B cell (primary cell): ENCODE measurements around the gene ZMYND8. TPM values are rescaled to one million over a fixed set of nuclear protein-coding genes. Genes with fewer than 3 reads are reported as not detected.
"Not testable (repeated sequence)": the region's sequence is repeated elsewhere in the genome, so short reads cannot be mapped to it uniquely, and the experiment has no call there.

ENCODE experiments used
- ATAC-seq: fragments of 200-7000 bp; cut with Tn5 transposase; one replicate; pipeline ENCODE4 v1.10.0; 2021; ENCODE audit warnings: low read depth, mild to moderate bottlenecking, moderate number of reproducible peaks, moderate library complexity
- CTCF ChIA-PET: fragments of 350-600 bp; sonication (Branson Sonifier 250); formaldehyde crosslinking; loops from one replicate; lab custom pipeline; 2021; ENCODE audit warnings: antibody characterized with exemption, inconsistent platforms; lab: Charles Lee
- POLR2A ChIA-PET: fragments of 350-600 bp; sonication (Branson Sonifier 250); formaldehyde crosslinking; loops from one replicate; lab custom pipeline; 2021; ENCODE audit warnings: antibody characterized with exemption; lab: Charles Lee
- DNase-seq: peaks from one replicate; pipeline ENCODE4 v3.0.0; 2013
- H2AFZ ChIP-seq: 2 replicates; pipeline ENCODE4 v1.6.1; 2012; ENCODE audit warnings: mild to moderate bottlenecking, low read depth, low read length; ENCODE audit not compliant: insufficient read depth, poor library complexity, severe bottlenecking
- H3K27ac ChIP-seq, 2 donors: 1 replicate in 1 of 2; 2 replicates in 1 of 2; pipeline ENCODE4 v1.5.1; 2012 to 2013; ENCODE audit warnings: low read length in 2 of 2, mild to moderate bottlenecking in 2 of 2, moderate library complexity in 1 of 2
- H3K27me3 ChIP-seq, 4 experiments: fragments of 200-600 bp in 1 of 4; sonication (generic) in 1 of 4; replicated peaks in 1 of 4; 1 replicate in 2 of 4; 2 replicates in 2 of 4; pipeline versions ENCODE4 v1.6.1 to v1.7.0; 2013 to 2016; ENCODE audit warnings: low read length in 3 of 4, mild to moderate bottlenecking in 2 of 4, mixed read lengths in 1 of 4, moderate library complexity in 1 of 4; ENCODE audit not compliant: insufficient read depth in 4 of 4, control insufficient read depth in 3 of 4; ENCODE audit errors: control extremely low read depth in 1 of 4
- H3K36me3 ChIP-seq, 2 experiments: replicated peaks in 1 of 2; 1 replicate in 1 of 2; 2 replicates in 1 of 2; pipeline versions ENCODE4 v1.6.1 to v1.7.1; 2013; ENCODE audit warnings: low read length in 1 of 2; ENCODE audit not compliant: insufficient read depth in 2 of 2, control insufficient read depth in 1 of 2; ENCODE audit errors: control extremely low read depth in 1 of 2, extremely low read depth in 1 of 2
- H3K4me1 ChIP-seq, 2 donors: fragments of 200-600 bp in 1 of 2; sonication (generic) in 1 of 2; 1 replicate in 1 of 2; 2 replicates in 1 of 2; pipeline versions ENCODE4 v1.5.1 to v1.6.1; 2013 to 2017; ENCODE audit warnings: low read length in 2 of 2; ENCODE audit not compliant: control insufficient read depth in 2 of 2, insufficient read depth in 2 of 2
- H3K4me2 ChIP-seq: replicated peaks from 2 replicates; pipeline ENCODE3; 2012; ENCODE audit warnings: mild to moderate bottlenecking, low read depth, low read length; ENCODE audit not compliant: poor library complexity, severe bottlenecking
- H3K4me3 ChIP-seq, 5 experiments: fragments of 200-600 bp in 1 of 5; sonication (generic) in 1 of 5; 1 replicate in 3 of 5; 2 replicates in 2 of 5; pipeline versions ENCODE4 v1.5.1 to v1.7.0; 2011 to 2016; ENCODE audit warnings: low read length in 4 of 5, mild to moderate bottlenecking in 4 of 5, low read depth in 2 of 5, control low read depth in 1 of 5, moderate library complexity in 1 of 5; ENCODE audit not compliant: insufficient read depth in 1 of 5; ENCODE audit errors: control extremely low read depth in 1 of 5, extremely low read depth in 1 of 5
- H3K79me2 ChIP-seq: fragments of 200-600 bp; sonication (generic); one replicate; pipeline ENCODE4 v1.6.0; 2016; ENCODE audit warnings: low read length; ENCODE audit not compliant: control insufficient read depth, insufficient read depth
- H3K9ac ChIP-seq: fragments of 200-600 bp; sonication (generic); 2 replicates; pipeline ENCODE4 v1.6.1; 2017; ENCODE audit warnings: mild to moderate bottlenecking, low read length, moderate library complexity
- H3K9me3 ChIP-seq, 3 donors: one replicate each; pipeline versions ENCODE4 v1.6.1 to v1.7.1; 2013; ENCODE audit warnings: low read length in 2 of 3; ENCODE audit not compliant: control insufficient read depth in 2 of 3, insufficient read depth in 1 of 3; ENCODE audit errors: control extremely low read depth in 1 of 3
- H4K20me1 ChIP-seq: 2 replicates; pipeline ENCODE4 v1.6.0; 2012; ENCODE audit warnings: mild to moderate bottlenecking, low read length; ENCODE audit not compliant: insufficient read depth, control insufficient read depth, poor library complexity, severe bottlenecking
- H3K27ac Mint-ChIP-seq: one replicate; pipeline ENCODE4 v1.8.0; 2021; ENCODE audit warnings: mixed read lengths
- H3K27me3 Mint-ChIP-seq: one replicate; pipeline ENCODE4 v1.8.0; 2021; ENCODE audit warnings: mixed read lengths
- H3K4me1 Mint-ChIP-seq: one replicate; pipeline ENCODE4 v1.8.0; 2021; ENCODE audit warnings: mixed read lengths
- H3K4me3 Mint-ChIP-seq: one replicate; pipeline ENCODE4 v1.8.0; 2021; ENCODE audit warnings: mixed read lengths
- H3K9me3 Mint-ChIP-seq: one replicate; pipeline ENCODE4 v1.8.0; 2022; ENCODE audit warnings: mixed read lengths; ENCODE audit not compliant: insufficient read depth
- EZH2 ChIP-seq: IDR thresholded peaks from 2 replicates; pipeline ENCODE4 v1.6.1; 2012; ENCODE audit warnings: borderline replicate concordance, low read depth, mild to moderate bottlenecking, moderate library complexity, low read length; ENCODE audit not compliant: insufficient read depth, poor library complexity, severe bottlenecking
- WGBS: methylation state at CpG from one replicate; pipeline ENCODE4 v1.1.5; 2013; ENCODE audit warnings: missing lambda C conversion rate; ENCODE audit not compliant: insufficient coverage; 5-methylcytosine and 5-hydroxymethylcytosine counted together
- intact Hi-C: fragments of 100-400 bp; cut with micrococcal nuclease; formaldehyde crosslinking; loops from one replicate; pipeline ENCODE4 v1.10.0; 2022
- polyA plus RNA-seq: library from polyadenylated mRNA; depleted of rRNA; stranded (reverse); fragments of >200 nt; gene quantifications from 2 replicates; pipeline ENCODE4 v1.2.3, GENCODE V29; 2012
- total RNA-seq, 2 donors: library from RNA; stranded (reverse); fragments of 120-200 nt in 1 of 2; gene quantifications; 1 replicate in 1 of 2; 2 replicates in 1 of 2; pipeline versions ENCODE4 v1.2.3 to v1.2.4, GENCODE V29; 2013 to 2022
- TF ChIP-seq, protein P1 (sequence below): fragments of 200-600 bp; IDR thresholded peaks from one replicate; pipeline ENCODE4 v1.8.0; 2022; ENCODE audit warnings: antibody characterized with exemption, mild to moderate bottlenecking

The ZMYND8 gene
- total and polyA plus RNA-seq, 2 donors (not counting 1 experiment from before 2014, with no cell fraction given), result 20.3 to 67.2 TPM

DNA sequence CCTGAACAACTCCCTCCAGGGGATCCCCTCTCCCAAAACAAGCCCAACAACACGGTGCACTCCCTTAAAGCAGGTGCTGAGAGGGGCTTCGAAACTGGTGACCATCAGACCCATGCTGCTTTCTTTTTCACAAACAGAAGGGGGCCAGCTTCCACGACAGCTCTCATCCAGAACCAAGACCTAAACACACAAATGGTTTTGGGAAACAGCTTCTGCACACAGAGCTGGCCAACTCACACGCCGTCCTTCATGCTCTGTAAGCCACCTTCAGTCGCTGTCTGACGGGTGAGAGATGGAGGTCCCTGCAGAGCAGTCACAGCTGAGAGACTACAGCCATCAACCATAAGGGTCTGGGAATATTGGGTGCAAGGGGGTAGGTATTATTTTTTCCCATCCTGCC, 76.3 kb downstream of the ZMYND8 start:
- no peak overlapping the region for H3K4me3 Mint-ChIP-seq
- no peaks in the 10 kb centered on the region for H3K27me3 Mint-ChIP-seq
- peak overlapping the region; percentile 56 for H3K27ac Mint-ChIP-seq
- H3K4me1 Mint-ChIP-seq, result no peaks in the 10 kb centered on the region
- Histone ChIP-seq H3K4me1 (no peaks in the 10 kb centered on the region), H3K27ac (no peak overlapping the region), H3K79me2 (peaks cover 63% of the 10 kb centered on the region), H4K20me1 (no peaks in the 10 kb centered on the region), H3K4me2 (no peak overlapping the region), H3K9me3 (no peaks in the 10 kb centered on the region), H3K27me3 (no peaks in the 10 kb centered on the region), H3K4me3 (no peak overlapping the region), H3K9ac (no peak overlapping the region), H3K36me3 (peaks cover 4 to 88% of the 10 kb centered on the region in 2 experiments), H2AFZ (no peak overlapping the region)
- H3K9me3 Mint-ChIP-seq, result no peaks in the 10 kb centered on the region
- ATAC-seq (no peak), DNase-seq (no peak)
- TF ChIP-seq EZH2, result no peak
- TF ChIP-seq, protein P1, sequence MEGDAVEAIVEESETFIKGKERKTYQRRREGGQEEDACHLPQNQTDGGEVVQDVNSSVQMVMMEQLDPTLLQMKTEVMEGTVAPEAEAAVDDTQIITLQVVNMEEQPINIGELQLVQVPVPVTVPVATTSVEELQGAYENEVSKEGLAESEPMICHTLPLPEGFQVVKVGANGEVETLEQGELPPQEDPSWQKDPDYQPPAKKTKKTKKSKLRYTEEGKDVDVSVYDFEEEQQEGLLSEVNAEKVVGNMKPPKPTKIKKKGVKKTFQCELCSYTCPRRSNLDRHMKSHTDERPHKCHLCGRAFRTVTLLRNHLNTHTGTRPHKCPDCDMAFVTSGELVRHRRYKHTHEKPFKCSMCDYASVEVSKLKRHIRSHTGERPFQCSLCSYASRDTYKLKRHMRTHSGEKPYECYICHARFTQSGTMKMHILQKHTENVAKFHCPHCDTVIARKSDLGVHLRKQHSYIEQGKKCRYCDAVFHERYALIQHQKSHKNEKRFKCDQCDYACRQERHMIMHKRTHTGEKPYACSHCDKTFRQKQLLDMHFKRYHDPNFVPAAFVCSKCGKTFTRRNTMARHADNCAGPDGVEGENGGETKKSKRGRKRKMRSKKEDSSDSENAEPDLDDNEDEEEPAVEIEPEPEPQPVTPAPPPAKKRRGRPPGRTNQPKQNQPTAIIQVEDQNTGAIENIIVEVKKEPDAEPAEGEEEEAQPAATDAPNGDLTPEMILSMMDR, result no peak
- ChIA-PET CTCF (interaction anchor here (0.7 to 5.0 kb wide), 3 partner anchors 8 to 104 kb away, joined by 5 to 36 read pairs (median 10); no protein-coding TSS in a partner anchor), POLR2A (interaction anchor here (0.5 to 0.7 kb wide), 2 partner anchors 17 to 46 kb away, joined by 3 to 4 read pairs; no protein-coding TSS in a partner anchor)
- 91% methylated on average over 7 of the region's 7 CpGs for WGBS
- intact Hi-C loops, result no loop called here

DNA sequence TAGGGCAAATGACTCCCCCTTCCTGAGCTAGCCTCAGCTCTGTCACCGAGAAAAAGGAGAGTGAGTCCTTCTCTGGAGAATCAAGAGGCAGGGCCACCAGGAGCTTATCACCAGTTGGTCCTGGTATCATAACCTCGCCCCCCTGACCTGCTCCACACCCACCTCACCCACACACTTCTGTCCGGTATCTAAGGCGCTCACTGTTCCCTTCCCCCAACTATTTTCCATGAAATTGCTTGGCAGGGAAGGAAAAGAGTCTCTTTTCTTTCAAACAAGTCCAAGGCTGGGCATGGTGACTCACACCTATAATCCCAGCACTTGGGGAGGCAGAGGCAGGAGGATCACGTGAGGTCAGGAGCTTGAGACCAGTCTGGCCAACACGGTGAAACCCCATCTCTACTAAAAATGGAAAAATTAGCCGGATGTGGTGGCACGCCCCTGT, 77.6 kb downstream of the ZMYND8 start:
- H3K79me2 ChIP-seq, result peaks cover 56% of the 10 kb centered on the region
- no peaks in the 10 kb centered on the region for H3K27me3 ChIP-seq
- 100% methylated on average over 2 of the region's 8 CpGs for WGBS
- no peak for TF ChIP-seq EZH2
- TF ChIP-seq, protein P1, result no peak
- DNase-seq, result no peak
- no peaks in the 10 kb centered on the region for H3K9me3 Mint-ChIP-seq
- H4K20me1 ChIP-seq, result no peaks in the 10 kb centered on the region
- H3K4me1 Mint-ChIP-seq, result peaks cover 7% of the 10 kb centered on the region
- H3K27me3 Mint-ChIP-seq, result no peaks in the 10 kb centered on the region
- no peak overlapping the region for H3K4me2 ChIP-seq
- no peak overlapping the region for H3K9ac ChIP-seq
- H3K4me3 ChIP-seq, result no peak overlapping the region
- H3K9me3 ChIP-seq, result no peaks in the 10 kb centered on the region
- no peak overlapping the region for H2AFZ ChIP-seq
- peak overlapping the region; percentile 27 for H3K27ac Mint-ChIP-seq
- H3K36me3 ChIP-seq, result peaks cover 2 to 87% of the 10 kb centered on the region in 2 experiments
- H3K4me1 ChIP-seq, result no peaks in the 10 kb centered on the region
- H3K27ac ChIP-seq, result peak overlapping the region in 1 of 2 donors; percentile 13
- intact Hi-C loops, result no loop called here
- H3K4me3 Mint-ChIP-seq, result no peak overlapping the region
- ChIA-PET CTCF (interaction anchor here (0.7 to 2.1 kb wide), 4 partner anchors 42 to 342 kb away, joined by 3 to 10 read pairs (median 4); no protein-coding TSS in a partner anchor), POLR2A (interaction anchor here (0.6 kb wide), 1 partner anchor 235 kb away, joined by 8 read pairs; no protein-coding TSS in a partner anchor)
- ATAC-seq, result no peak

DNA sequence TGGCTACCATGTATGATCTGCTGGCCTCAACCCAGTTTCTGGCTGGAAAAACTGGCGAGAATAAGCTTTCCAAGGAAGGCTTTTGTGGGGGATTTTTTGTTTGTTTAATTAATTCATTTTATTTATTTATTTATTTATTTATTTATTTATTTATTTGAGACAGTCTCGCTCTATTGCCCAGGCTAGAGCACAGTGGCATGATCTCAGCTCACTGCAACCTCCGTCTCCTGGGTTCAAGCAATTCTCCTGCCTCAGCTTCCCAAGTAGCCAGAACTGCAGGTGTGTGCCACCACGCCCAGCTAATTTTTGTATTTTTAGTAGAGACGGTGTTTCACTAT, 79.0 kb downstream of the ZMYND8 start:
- H3K27me3 Mint-ChIP-seq, DNase-seq, H3K4me3 ChIP-seq, H3K27ac ChIP-seq, H3K9ac ChIP-seq, intact Hi-C loops, H3K4me1 ChIP-seq, H3K9me3 ChIP-seq, H3K27ac Mint-ChIP-seq, H3K9me3 Mint-ChIP-seq, H2AFZ ChIP-seq, ATAC-seq, H3K27me3 ChIP-seq, POLR2A ChIA-PET, H3K4me2 ChIP-seq, H3K4me3 Mint-ChIP-seq: not testable (repeated sequence)
- peaks cover 11% of the 10 kb centered on the region for H4K20me1 ChIP-seq
- peaks cover 17% of the 10 kb centered on the region for H3K4me1 Mint-ChIP-seq
- H3K36me3 ChIP-seq, result peaks cover 2 to 75% of the 10 kb centered on the region in 2 experiments
- 86% methylated on average over 2 of the region's 5 CpGs for WGBS
- CTCF ChIA-PET, result interaction anchor here (1.0 to 8.8 kb wide), 3 partner anchors 15 to 106 kb away, joined by 3 to 556 read pairs (median 4); no protein-coding TSS in a partner anchor
- H3K79me2 ChIP-seq, result peaks cover 63% of the 10 kb centered on the region
